Subcutaneous adipose tissue (tissue), 4 donors: ENCODE data around the gene EXOG. TPM values are rescaled to one million over a fixed set of nuclear protein-coding genes. Genes with fewer than 3 reads are reported as not detected.

Experiments
- CTCF ChIP-seq: fragments of 450-650 bp; IDR thresholded peaks from one replicate; pipeline ENCODE4 v1.5.1; 2016; ENCODE audit warnings: low read depth, mild to moderate bottlenecking, control low read depth, antibody characterized with exemption, moderate library complexity
- total RNA-seq, 4 donors: library from RNA; depleted of rRNA; stranded (reverse); fragments of >200 nt; gene quantifications; one replicate each; pipeline ENCODE4 v1.1.0, GENCODE V29; 2016

Gene EXOG
- total RNA-seq, 4 donors from 2014 or later: 5.9 to 8.5 (median 6.7) TPM

GRCh38 chr3:38548154-38548931, 52.2 kb downstream of the EXOG start:
- TF ChIP-seq CTCF: no peak

GRCh38 chr3:38549082-38549481, 52.9 kb downstream of the EXOG start:
- no peak for TF ChIP-seq CTCF

- no peak for TF ChIP-seq CTCF
Measured at GRCh38 chr3:38549486-38549885, 53.3 kb downstream of the EXOG start.

- TF ChIP-seq CTCF: no peak
Measured at GRCh38 chr3:38549957-38550840, 54.1 kb downstream of the EXOG start.

- TF ChIP-seq CTCF: no peak
Measured at GRCh38 chr3:38551026-38551832, 55.1 kb downstream of the EXOG start.

- TF ChIP-seq CTCF: no peak
Measured at GRCh38 chr3:38552364-38552763, 56.2 kb downstream of the EXOG start.
